Stomach (tissue), 9 donors: ENCODE results near the gene GRIP2. TPM values are rescaled to one million over a fixed set of nuclear protein-coding genes. Genes with fewer than 3 reads are reported as not detected.

ENCODE experiments used
- DNase-seq, 2 donors: peaks; one replicate each; pipeline versions ENCODE4 v3.0.0 to v3.0.0-alpha.2; 2013 to 2019
- H3K27ac ChIP-seq, 5 donors: fragments of 200-600 bp in 4 of 5; sonication (generic) in 4 of 5; one replicate each; pipeline ENCODE4 v1.5.1; 2013 to 2019; ENCODE audit warnings: mild to moderate bottlenecking in 1 of 5, moderate library complexity in 1 of 5
- H3K27me3 ChIP-seq, 3 donors: fragments of 200-600 bp; sonication (generic); one replicate each; pipeline ENCODE4 v1.5.1; 2017 to 2019; ENCODE audit warnings: mixed run types in 1 of 3
- H3K36me3 ChIP-seq, 4 donors: fragments of 200-600 bp; sonication (generic); 1 replicate in 3 of 4; 2 replicates in 1 of 4; pipeline ENCODE4 v1.5.1; 2016 to 2019
- H3K4me1 ChIP-seq, 4 donors: fragments of 200-600 bp; sonication (generic); one replicate each; pipeline ENCODE4 v1.5.1; 2016 to 2019
- H3K4me3 ChIP-seq, 4 donors: fragments of 200-600 bp; sonication (generic) in 3 of 4; one replicate each; pipeline ENCODE4 v1.5.1; 2016 to 2019; ENCODE audit warnings: mild to moderate bottlenecking in 1 of 4
- H3K9me3 ChIP-seq, 4 donors: fragments of 200-600 bp; sonication (generic); one replicate each; pipeline ENCODE4 v1.5.1; 2016 to 2019
- CTCF ChIP-seq, 7 experiments: fragments of 450-650 bp in 4 of 7; fragments of 200-600 bp in 3 of 7; sonication (generic) in 3 of 7; IDR thresholded peaks; one replicate each; pipeline ENCODE4 v1.5.1; 2016 to 2019; ENCODE audit warnings: antibody characterized with exemption in 7 of 7, control low read depth in 2 of 7, mild to moderate bottlenecking in 1 of 7
- EP300 ChIP-seq: sonication (generic); formaldehyde crosslinking; IDR thresholded peaks from one replicate; pipeline ENCODE4 v1.6.1; 2017; ENCODE audit warnings: antibody characterized with exemption
- POLR2A ChIP-seq, 4 donors: fragments of 450-650 bp; IDR thresholded peaks; one replicate each; pipeline ENCODE4 v1.6.1; 2016; ENCODE audit warnings: antibody characterized with exemption in 4 of 4, control low read depth in 2 of 4, mild to moderate bottlenecking in 1 of 4, moderate library complexity in 1 of 4
- POLR2AphosphoS5 ChIP-seq, 3 donors: sonication (generic); formaldehyde crosslinking; IDR thresholded peaks; one replicate each; pipeline ENCODE4 v1.6.1; 2016; ENCODE audit warnings: antibody characterized with exemption in 3 of 3
- WGBS, 5 donors: extraction: QIAGEN DNeasy Blood & Tissue Kit in 3 of 5; methylation state at CpG; one replicate each; pipeline versions ENCODE4 v1.1.5 to v1.1.7; 2013 to 2018; 5-methylcytosine and 5-hydroxymethylcytosine counted together
- intact Hi-C: fragments of 100-400 bp; cut with DNase I; formaldehyde crosslinking; loops from one replicate; pipeline ENCODE4 v1.15.1; 2023; ENCODE audit warnings: low total_unique reads
- polyA plus RNA-seq, 3 donors: library from polyadenylated mRNA; stranded (reverse); fragments of 200-250 nt; gene quantifications; one replicate each; pipeline ENCODE4 v1.2.3, GENCODE V29; 2013
- total RNA-seq, 5 donors: library from RNA; depleted of rRNA; stranded (reverse); fragments of >200 nt; gene quantifications; one replicate each; pipeline versions ENCODE4 v1.1.0 to v1.2.3, GENCODE V29; 2014 to 2016
- donor health status: healthy with polysubstance abuse.
- donor health status: Bipolar disorder and iron deficiency.
- donor health status: healthy.

The GRIP2 gene
- total and polyA plus RNA-seq, 8 donors = 0.58 to 33.8 (median 2.8) TPM

- TF ChIP-seq POLR2AphosphoS5 (IDR thresholded peaks at IDR 0.05) = no peak
- no peak for TF ChIP-seq EP300
- no peak for TF ChIP-seq POLR2A (IDR thresholded peaks at IDR 0.05)
- no peak for TF ChIP-seq CTCF (IDR thresholded peaks at IDR 0.05)
- 53 to 77% (median 65%) methylated on average over 3 to 4 of the region's 4 CpGs for WGBS, 5 donors
- Histone ChIP-seq H3K27ac (no peak overlapping the region), H3K4me3 (no peak overlapping the region), H3K4me1 (peaks cover 5 to 15% (median 12%) of the 10 kb centered on the region in 4 donors), H3K27me3 (peaks cover 0 to 7% (median 0%) of the 10 kb centered on the region in 3 donors), H3K9me3 (no peaks in the 10 kb centered on the region), H3K36me3 (no peaks in the 10 kb centered on the region)
- DNase-seq = no peak
- intact Hi-C loops = no loop called here
Observed at GRCh38 chr3:14543446-14543845, 3.3 kb upstream of the GRIP2 start.

GRCh38 chr3:14542656-14543055 is 2.5 kb upstream of the GRIP2 start:
- intact Hi-C loops = no loop called here

DNA sequence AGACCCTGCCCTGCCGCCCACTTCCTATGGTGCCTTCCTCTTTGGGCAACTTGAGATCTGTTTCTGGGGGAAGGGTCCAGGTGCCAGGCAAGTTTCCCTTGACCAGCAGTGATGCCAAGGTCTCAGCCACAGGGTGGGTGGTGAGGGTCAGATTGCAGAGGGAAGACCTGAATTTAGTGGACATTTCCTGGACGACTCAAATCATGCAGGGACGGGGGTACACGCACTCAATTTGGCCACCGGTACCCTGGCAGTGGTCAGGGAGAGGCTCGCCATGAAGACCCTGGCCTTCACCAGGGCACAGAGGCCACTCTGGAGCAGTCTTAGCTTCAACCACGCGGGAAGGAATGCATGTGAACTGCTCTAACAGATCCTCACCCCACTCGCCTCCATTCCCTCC is 1.5 kb upstream of the GRIP2 start:
- 80 to 92% (median 85%) methylated on average over 6 to 9 of the region's 9 CpGs for WGBS, 5 donors
- H3K4me1 ChIP-seq = peaks cover 0 to 4% (median 0%) of the 10 kb centered on the region in 4 donors
- no peak overlapping the region for H3K27ac ChIP-seq
- no peak for DNase-seq
- H3K36me3 ChIP-seq = no peaks in the 10 kb centered on the region
- no peaks in the 10 kb centered on the region for H3K27me3 ChIP-seq
- TF ChIP-seq POLR2A (IDR thresholded peaks at IDR 0.05) (no peak), EP300 (no peak), POLR2AphosphoS5 (IDR thresholded peaks at IDR 0.05) (no peak), CTCF (IDR thresholded peaks at IDR 0.05) (no peak)
- H3K4me3 ChIP-seq = no peak overlapping the region
- no peaks in the 10 kb centered on the region for H3K9me3 ChIP-seq
- intact Hi-C loops = no loop called here

More at GRCh38 chr3:14542656-14543055, 2.5 kb upstream of the GRIP2 start:
- no peaks in the 10 kb centered on the region for H3K9me3 ChIP-seq
- 74 to 89% (median 80%) methylated on average over 3 of the region's 3 CpGs for WGBS, 5 donors
- H3K36me3 ChIP-seq = no peaks in the 10 kb centered on the region
- H3K27me3 ChIP-seq = no peaks in the 10 kb centered on the region
- no peak for DNase-seq
- peaks cover 0 to 7% (median 4%) of the 10 kb centered on the region in 4 donors for H3K4me1 ChIP-seq
- TF ChIP-seq EP300 (no peak), CTCF (IDR thresholded peaks at IDR 0.05) (no peak), POLR2AphosphoS5 (IDR thresholded peaks at IDR 0.05) (no peak), POLR2A (IDR thresholded peaks at IDR 0.05) (no peak)
- H3K4me3 ChIP-seq = no peak overlapping the region
- H3K27ac ChIP-seq = no peak overlapping the region

GRCh38 chr3:14540821-14541385 is 761 bp upstream of the GRIP2 start:
- no peaks in the 10 kb centered on the region for H3K36me3 ChIP-seq
- intact Hi-C loops = no loop called here
- H3K4me1 ChIP-seq = peaks cover 0 to 4% (median 0%) of the 10 kb centered on the region in 4 donors
- no peak for DNase-seq
- no peak overlapping the region for H3K4me3 ChIP-seq
- no peak for TF ChIP-seq POLR2A (IDR thresholded peaks at IDR 0.05)
- TF ChIP-seq CTCF (IDR thresholded peaks at IDR 0.05) = no peak
- TF ChIP-seq POLR2AphosphoS5 (IDR thresholded peaks at IDR 0.05) = no peak
- no peak for TF ChIP-seq EP300
- no peaks in the 10 kb centered on the region for H3K27me3 ChIP-seq
- 66 to 89% (median 80%) methylated on average over 4 to 6 of the region's 6 CpGs for WGBS, 5 donors
- no peak overlapping the region for H3K27ac ChIP-seq
- H3K9me3 ChIP-seq = no peaks in the 10 kb centered on the region
